Stimulated activated CD4-positive, alpha-beta T cell treated with anti-CD3 and anti-CD28 coated beads, Interleukin-15, amount 100 ng/mL, for 48 hours (primary cell): ENCODE results near the gene RANBP17.

Experiments used
- DNase-seq, 2 donors: peaks; one replicate each; pipeline ENCODE4 v3.0.0-alpha.2; 2020; ENCODE audit warnings: low read depth in 2 of 2

RANBP17 gene

GRCh38 chr5:171249460-171249859 is 387.6 kb downstream of the RANBP17 start:
- no peak for DNase-seq

- no peak for DNase-seq
These were observed 388.9 kb downstream of the RANBP17 start for GRCh38 chr5:171250738-171251137.

- no peak for DNase-seq
These were observed 389.7 kb downstream of the RANBP17 start for GRCh38 chr5:171251519-171251918.

DNA sequence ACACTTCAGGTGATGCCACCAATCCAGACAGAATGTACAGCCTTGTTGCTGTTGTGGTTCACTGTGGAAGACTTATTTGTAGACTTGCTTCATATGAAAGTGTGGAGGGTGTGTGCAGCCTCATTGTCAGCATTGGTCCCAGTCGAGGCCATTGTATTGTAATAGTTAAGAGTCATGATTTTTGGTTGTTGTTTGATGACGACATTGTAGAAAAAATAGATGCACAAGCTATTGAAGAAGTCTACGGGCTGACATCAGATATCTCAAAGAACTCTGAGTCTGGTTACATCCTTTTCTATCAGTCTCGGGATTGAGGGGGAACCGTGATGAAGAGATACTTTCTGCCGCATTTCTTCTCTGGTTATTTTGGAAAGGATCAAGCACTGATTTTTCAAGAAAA is 390.9 kb downstream of the RANBP17 start:
- no peak for DNase-seq

DNA sequence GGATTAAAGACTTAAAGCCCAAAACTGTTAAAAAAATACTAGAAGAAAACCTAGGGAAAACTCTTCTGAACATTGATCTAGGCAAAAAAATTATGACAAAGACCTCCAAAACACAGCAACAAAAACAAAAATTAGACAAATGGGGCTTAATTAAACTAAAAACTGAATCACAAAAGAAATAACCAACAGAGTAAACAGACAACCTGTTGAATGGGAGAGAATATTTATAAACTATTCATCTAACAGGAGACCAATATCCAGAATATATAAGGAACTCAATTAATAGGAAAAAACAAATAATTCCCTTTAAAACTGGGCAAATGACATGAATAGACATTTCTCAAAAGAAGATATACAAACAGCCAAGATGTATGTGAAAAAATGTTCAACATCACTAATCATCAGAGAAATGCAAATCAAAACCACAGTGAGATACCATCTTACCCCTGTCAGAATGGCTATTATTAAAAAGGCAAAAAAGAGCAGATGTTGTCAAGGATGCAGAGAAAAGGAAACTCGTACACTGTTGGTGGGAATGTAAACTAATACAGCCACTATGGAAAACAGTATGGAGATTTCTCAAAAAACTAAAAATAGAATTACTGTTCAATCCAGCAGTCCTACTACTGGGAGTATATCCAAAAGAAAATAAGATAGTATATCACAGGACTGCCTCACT is 397.1 kb downstream of the RANBP17 start:
- DNase-seq: no peak

DNA sequence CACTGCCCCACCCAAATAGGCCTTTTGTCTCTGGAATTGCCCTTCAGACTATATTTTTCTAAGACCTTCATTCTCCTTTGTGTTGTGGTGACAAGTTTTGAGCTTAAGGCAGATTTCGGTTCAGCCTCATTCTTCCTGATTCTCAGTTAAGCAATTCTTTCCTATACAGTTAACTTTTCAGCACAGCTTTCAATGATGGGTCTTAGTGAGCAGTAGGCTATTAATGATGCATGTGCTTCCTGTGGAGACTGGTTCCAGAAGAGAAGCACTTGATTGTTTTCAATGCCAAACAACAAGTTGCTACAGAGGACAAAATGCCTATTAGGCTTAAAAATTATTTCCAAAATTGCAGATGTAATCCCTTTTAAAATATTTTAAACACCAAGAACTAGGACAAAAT is 399.5 kb downstream of the RANBP17 start:
- DNase-seq: no peak

- no peak for DNase-seq
These were observed 400.1 kb downstream of the RANBP17 start for GRCh38 chr5:171261904-171262303.

- DNase-seq: no peak
These were observed 401.4 kb downstream of the RANBP17 start for GRCh38 chr5:171263181-171263580.

DNA sequence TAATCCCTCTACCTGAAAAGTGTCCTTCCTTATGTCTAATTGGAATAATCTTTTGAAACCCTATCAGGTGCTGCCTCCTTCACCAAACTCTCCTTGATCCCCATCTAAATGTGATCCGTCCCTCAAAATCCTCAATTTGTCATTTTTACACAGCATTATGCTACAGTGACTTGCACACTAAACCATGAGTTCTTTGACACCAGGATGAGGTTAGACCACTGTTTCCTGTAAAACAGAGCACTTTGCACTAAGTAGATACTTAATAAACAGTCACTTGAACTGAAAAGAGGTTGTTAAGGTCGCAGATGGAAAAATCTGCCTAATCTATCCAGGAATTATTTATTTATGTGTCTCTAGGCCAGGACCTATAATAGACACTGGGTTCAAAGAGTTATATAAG is 403.0 kb downstream of the RANBP17 start:
- no peak for DNase-seq

DNA sequence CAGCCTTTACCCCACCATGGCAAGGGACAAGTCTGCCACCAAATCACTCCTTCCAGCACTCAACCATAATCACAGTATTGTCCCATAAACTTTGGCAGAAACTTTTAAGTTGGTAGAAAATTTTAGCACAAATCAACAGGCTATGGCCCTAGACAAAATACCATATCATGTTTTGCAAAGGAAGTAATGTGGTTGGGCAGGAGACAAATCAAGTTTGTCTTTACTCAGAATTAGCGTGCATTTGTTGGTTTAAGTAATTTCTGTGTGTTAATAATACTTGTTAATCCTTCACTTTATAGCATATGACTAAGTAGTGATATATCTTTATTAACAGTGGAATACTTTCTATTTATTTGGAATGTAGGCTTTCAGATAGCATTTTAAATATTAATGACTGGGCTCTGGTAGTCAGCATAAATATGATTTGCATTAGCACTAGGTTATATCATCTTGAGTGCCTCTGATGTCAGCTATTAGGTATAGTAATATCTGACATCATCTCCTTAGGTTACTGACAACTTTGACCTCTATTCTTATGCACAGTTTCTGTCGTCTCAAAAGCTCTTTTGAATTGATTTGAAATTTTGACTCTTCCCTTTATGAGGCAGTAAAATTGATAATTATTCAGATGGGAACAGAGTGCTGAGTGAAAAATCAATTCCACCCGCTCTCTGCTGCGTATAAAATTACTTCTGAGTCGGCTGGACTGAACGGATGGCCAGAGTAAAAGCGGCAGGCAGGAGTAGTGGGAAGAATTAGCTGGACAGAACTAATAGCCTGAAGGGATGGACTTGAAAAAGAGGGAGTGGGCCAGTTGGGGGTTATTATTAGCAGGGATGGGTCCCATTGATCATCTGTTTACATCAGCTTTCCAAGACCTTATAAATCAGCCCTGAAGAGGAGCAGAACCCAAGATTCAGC is 407.1 kb downstream of the RANBP17 start:
- DNase-seq: no peak

- DNase-seq: no peak
These were observed 407.9 kb downstream of the RANBP17 start for GRCh38 chr5:171269717-171270116.

- DNase-seq: no peak
These were observed 408.3 kb downstream of the RANBP17 start for GRCh38 chr5:171270136-171270535.

DNA sequence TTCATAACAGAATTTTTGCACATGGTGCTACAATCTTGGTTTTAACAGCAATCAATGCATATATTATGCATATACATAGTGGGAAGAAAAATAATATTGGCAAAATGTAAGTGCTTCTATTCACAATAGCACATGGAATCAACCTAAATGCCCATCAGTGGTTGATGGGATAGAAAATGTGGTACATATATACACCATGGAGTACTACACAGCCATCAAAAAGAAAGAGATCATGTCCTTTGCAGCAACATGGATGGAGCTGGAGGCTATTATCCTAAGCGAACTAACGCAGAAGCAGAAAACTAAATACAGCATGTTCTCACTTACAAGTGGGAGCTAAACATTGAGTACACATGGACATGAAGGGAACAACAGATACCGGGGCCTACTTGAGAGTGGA is 410.0 kb downstream of the RANBP17 start:
- DNase-seq: no peak

- no peak for DNase-seq
These were observed 411.5 kb downstream of the RANBP17 start for GRCh38 chr5:171272996-171273970.

DNA sequence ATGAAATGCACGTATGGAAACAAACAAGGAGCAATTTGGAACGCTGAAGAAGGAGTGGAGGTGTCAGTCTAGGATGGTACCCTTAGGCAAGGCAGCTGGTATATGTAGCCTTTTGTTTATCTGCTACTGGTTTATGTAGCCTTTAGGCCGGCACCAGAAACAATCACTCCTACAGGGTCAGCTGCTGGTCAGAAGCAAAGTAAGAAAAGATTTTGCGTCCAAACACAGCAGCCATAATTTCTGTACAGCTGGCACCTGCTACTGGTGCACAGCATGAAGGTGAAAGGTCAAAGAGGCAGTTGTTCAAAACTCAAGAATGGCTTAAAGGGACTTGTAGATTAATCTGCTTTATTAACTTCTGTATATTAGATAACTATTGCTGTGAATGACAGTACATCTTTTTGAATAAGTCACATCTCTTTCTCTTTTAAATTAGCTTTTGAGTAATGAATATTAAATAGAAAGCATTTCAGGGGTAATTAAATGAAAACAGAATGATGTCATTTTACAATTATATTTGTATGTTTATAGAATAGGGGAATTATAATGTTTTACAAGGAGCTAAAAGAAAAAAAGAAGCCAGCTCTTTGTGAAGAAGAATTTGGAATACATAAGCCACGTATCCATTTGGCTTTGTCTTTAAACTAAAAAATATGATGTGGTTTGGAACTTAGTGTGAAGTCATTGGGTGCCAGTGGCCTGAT is 414.2 kb downstream of the RANBP17 start:
- DNase-seq: no peak

- DNase-seq: no peak
These were observed 421.9 kb downstream of the RANBP17 start for GRCh38 chr5:171283753-171284152.

DNA sequence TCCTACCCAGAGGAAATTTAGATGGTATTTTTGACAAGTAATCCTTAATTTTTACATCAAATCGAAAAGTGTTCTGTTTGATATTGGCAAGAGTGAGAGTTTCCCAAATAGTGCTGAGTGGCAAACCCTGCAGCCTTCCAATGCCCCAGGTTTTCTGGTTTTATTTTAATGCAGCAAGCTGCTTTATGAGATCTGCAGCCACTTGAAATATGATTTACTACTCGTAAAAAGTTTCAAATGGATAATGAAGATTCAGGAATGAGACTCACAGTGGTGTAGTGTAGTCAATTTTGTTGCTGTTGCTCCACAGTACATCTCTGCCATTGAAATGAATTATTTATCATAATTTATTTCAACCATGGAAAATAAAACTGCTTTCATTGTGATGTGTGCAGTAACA is 423.6 kb downstream of the RANBP17 start:
- no peak for DNase-seq

DNA sequence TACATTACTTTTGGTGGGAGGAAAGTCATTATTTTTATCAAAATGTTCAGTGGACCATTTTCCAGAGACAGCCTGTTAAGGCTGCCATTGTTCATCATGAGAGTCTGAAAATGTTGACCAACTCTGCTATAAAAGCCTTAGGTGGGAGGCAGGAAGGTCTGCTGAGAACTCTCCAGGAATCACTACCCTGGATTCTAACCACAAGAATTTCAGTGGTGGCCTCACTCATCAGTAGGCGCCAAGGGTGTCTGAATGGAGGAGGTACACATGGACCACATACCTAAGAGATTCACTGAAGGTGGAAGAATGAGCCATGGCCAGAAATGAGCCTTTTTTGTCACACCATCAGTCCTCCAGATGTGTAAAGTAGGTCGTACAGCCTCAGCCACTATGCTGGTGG is 426.2 kb downstream of the RANBP17 start:
- DNase-seq: no peak

DNA sequence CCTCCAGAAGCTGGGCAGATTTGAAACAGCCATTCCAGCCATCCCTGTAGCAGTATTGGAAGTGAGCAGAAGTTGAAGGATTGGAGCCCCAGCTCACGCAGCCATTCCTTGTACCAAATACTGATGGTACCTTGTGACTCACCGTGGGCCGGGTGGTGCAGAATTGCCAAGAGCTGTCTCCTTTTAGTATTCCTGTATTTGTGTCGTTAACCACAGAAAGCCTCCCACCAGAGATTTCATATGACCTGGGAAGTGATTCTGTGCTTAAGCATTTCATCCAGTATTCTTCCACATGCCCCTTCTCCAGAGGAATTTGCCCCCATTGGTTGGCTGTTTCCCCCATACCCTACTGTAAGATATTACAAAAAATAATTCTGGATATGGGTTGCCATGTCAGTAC is 429.6 kb downstream of the RANBP17 start:
- DNase-seq: no peak

- no peak for DNase-seq
These were observed 433.5 kb downstream of the RANBP17 start for GRCh38 chr5:171295299-171295698.

GRCh38 chr5:171295801-171296200 is 434.0 kb downstream of the RANBP17 start:
- DNase-seq: no peak
